Testis (tissue), 3 donors: ENCODE results near the gene CLIP2. TPM values are rescaled to one million over a fixed set of nuclear protein-coding genes. Genes with fewer than 3 reads are reported as not detected.

Experiments
- DNase-seq: peaks from one replicate; pipeline ENCODE4 v3.0.0-alpha.2; 2019
- H3K27ac ChIP-seq, 2 donors: fragments of 200-600 bp; sonication (generic); one replicate each; pipeline ENCODE4 v1.5.1; 2019
- H3K27me3 ChIP-seq: fragments of 200-600 bp; sonication (generic); one replicate; pipeline ENCODE4 v1.5.1; 2019
- H3K36me3 ChIP-seq: fragments of 200-600 bp; sonication (generic); one replicate; pipeline ENCODE4 v1.5.1; 2017; ENCODE audit warnings: low read depth; ENCODE audit errors: missing control alignments
- H3K4me1 ChIP-seq: fragments of 200-600 bp; sonication (generic); one replicate; pipeline ENCODE4 v1.5.1; 2019
- H3K4me3 ChIP-seq, 2 donors: fragments of 200-600 bp; sonication (generic); one replicate each; pipeline ENCODE4 v1.5.1; 2017 to 2019
- H3K9me3 ChIP-seq: fragments of 200-600 bp; sonication (generic); one replicate; pipeline ENCODE4 v1.5.1; 2017
- POLR2A ChIP-seq: fragments of 450-650 bp; IDR thresholded peaks from one replicate; pipeline ENCODE4 v1.6.1; 2017; ENCODE audit warnings: antibody characterized with exemption, mild to moderate bottlenecking, moderate library complexity
- WGBS, 2 donors: methylation state at CpG; one replicate each; pipeline ENCODE4 v1.1.5; 2018; 5-methylcytosine and 5-hydroxymethylcytosine counted together
- intact Hi-C: fragments of 100-400 bp; cut with DNase I; formaldehyde crosslinking; loops from one replicate; pipeline ENCODE4 v1.15.1; 2023; ENCODE audit warnings: low total_unique reads
- polyA plus RNA-seq: library from polyadenylated mRNA; stranded (reverse); fragments of 350-450 nt; fragmentation: Illumina TruSeq; extraction: RNeasy Lipid Tissue Mini Kit (QIAGEN cat#74804); gene quantifications from one replicate; pipeline ENCODE4 v1.2.3, GENCODE V29; 2014; ENCODE audit warnings: low read depth, low replicate concordance; ENCODE audit not compliant: insufficient read depth
- total RNA-seq, 2 donors: library from RNA; depleted of rRNA; stranded (reverse); fragments of >200 nt; gene quantifications; one replicate each; pipeline ENCODE4 v1.2.3, GENCODE V29; 2016
- TF ChIP-seq, protein P1 (sequence below), 3 experiments: fragments of 450-650 bp in 2 of 3; fragments of 200-600 bp in 1 of 3; sonication (generic) in 1 of 3; IDR thresholded peaks; one replicate each; pipeline ENCODE4 v1.5.1; 2016 to 2019; ENCODE audit warnings: antibody characterized with exemption in 3 of 3, mild to moderate bottlenecking in 2 of 3, moderate library complexity in 1 of 3

CLIP2 gene
- total and polyA plus RNA-seq, 3 donors from 2014 or later = 8.5 to 19.8 (median 16.5) TPM

DNA sequence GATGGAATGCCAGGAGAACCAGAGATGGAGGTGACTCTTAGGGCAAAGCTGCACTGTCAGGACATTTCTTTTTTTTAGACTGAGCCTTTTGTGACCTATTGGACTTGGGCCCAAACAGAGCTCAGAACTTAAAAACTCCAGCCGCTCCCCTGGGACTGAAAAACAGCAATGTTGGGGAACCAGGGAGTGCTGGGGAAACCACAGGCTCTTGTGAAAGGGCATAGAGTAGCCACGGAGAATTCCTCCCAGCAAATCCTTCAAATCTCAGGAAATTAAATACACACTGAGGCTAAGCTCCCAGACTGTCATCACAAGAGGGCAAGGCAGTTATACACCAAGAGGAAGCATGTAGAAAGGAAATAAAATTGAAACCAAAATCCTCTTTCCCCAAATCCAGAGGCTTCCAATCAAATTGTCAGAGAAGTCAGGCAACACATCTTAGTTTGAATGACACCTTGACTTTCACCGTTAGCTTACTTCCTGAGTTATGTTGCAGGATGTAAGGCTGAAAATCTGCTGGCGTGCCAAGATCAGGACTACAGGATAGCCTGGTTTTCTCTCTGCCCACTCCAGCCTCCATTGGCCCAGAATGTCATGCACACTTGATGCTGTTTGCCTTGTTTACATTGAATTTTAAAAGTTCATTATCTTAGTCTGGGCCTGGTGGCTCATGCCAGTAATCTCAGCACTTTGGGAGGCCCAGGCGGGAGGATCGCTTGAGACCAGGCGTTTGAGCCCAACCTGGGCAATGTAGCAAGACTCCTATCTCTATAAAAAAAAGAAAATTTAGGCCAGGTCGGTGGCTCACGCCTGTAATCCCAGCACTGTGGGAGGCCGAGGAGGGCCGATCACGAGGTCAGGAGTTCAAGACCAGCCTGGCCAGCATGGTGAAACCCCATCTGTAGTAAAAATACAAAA lies 32.5 kb upstream of the CLIP2 start:
- no peak for TF ChIP-seq POLR2A
- TF ChIP-seq, protein P1, sequence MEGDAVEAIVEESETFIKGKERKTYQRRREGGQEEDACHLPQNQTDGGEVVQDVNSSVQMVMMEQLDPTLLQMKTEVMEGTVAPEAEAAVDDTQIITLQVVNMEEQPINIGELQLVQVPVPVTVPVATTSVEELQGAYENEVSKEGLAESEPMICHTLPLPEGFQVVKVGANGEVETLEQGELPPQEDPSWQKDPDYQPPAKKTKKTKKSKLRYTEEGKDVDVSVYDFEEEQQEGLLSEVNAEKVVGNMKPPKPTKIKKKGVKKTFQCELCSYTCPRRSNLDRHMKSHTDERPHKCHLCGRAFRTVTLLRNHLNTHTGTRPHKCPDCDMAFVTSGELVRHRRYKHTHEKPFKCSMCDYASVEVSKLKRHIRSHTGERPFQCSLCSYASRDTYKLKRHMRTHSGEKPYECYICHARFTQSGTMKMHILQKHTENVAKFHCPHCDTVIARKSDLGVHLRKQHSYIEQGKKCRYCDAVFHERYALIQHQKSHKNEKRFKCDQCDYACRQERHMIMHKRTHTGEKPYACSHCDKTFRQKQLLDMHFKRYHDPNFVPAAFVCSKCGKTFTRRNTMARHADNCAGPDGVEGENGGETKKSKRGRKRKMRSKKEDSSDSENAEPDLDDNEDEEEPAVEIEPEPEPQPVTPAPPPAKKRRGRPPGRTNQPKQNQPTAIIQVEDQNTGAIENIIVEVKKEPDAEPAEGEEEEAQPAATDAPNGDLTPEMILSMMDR (IDR thresholded peaks at IDR 0.05) = no peak
- Histone ChIP-seq H3K4me1 (peaks cover 7% of the 10 kb centered on the region), H3K27me3 (no peaks in the 10 kb centered on the region), H3K36me3 (no peaks in the 10 kb centered on the region), H3K27ac (peak overlapping the region; percentile 35 to 50), H3K4me3 (no peak overlapping the region), H3K9me3 (no peaks in the 10 kb centered on the region)
- intact Hi-C loops = no loop called here
- no peak for DNase-seq
- WGBS, 2 donors = 79 to 85% methylated on average over 12 of the region's 12 CpGs

DNA sequence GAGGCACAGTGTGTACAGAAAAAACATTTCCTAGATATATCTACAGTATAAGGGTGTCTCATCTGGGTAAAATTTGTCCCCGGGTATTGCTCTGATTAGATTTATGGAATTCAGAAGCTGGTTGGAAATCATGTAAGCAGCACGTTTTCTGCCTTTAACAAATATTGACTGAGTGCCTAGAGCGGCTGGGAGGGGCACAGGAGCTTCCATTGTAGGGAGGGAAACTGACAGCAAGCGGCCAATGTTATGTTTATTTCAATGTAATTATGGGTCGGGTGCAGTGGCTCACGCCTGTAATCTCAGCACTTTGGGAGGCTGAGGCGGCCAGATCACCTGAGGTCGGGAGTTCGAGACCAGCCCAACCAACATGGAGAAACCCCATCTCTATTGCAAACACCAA lies 30.6 kb upstream of the CLIP2 start:
- Histone ChIP-seq H3K27ac (no peak overlapping the region), H3K9me3 (no peaks in the 10 kb centered on the region), H3K4me1 (peaks cover 4% of the 10 kb centered on the region), H3K36me3 (no peaks in the 10 kb centered on the region), H3K27me3 (no peaks in the 10 kb centered on the region), H3K4me3 (no peak overlapping the region)
- intact Hi-C loops = no loop called here
- no peak for TF ChIP-seq POLR2A
- TF ChIP-seq, protein P1 (IDR thresholded peaks at IDR 0.05) = no peak
- 77 to 85% methylated on average over 9 of the region's 9 CpGs for WGBS, 2 donors
- no peak for DNase-seq

DNA sequence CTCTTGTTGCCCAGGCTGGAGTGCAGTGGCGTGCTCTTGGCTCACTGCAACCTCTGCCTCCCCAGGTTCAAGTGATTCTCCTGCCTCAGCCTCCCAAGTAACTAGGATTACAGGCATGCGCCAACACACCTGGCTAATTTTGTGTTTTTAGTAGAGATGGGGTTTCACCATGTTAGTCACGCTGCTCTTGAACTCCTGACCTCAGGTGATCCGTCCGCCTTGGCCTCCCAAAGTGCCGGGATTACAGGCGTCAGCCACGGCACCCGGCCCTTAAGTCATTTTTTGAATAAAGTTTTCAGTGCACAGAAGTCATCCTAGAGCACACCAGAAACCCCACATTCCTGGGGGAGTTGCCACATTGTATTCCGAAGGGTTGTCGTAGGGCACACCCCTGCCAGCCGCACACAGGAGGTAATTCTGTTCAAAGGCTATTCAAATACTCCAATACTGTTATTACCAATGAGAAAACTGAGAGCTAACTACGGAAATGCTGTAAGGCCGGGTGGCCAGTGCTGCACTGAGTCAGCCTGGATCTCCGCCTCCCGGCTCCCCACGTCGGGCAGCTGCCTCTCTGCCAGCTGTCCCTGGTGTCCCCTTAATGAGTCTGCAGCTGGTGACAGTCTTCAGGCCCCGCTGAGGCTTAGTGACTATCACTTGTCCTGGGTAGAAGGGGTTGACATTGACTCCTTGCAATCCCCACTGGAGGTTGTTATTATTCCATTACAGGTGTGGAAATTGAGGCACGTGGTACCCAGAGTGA lies 26.4 kb upstream of the CLIP2 start:
- intact Hi-C loops = no loop called here
- Histone ChIP-seq H3K36me3 (no peaks in the 10 kb centered on the region), H3K27me3 (no peaks in the 10 kb centered on the region), H3K9me3 (no peaks in the 10 kb centered on the region), H3K4me1 (no peaks in the 10 kb centered on the region), H3K4me3 (no peak overlapping the region), H3K27ac (no peak overlapping the region)
- 89 to 90% methylated on average over 20 of the region's 20 CpGs for WGBS, 2 donors
- DNase-seq = no peak
- TF ChIP-seq POLR2A = no peak
- TF ChIP-seq, protein P1 (IDR thresholded peaks at IDR 0.05) = no peak

DNA sequence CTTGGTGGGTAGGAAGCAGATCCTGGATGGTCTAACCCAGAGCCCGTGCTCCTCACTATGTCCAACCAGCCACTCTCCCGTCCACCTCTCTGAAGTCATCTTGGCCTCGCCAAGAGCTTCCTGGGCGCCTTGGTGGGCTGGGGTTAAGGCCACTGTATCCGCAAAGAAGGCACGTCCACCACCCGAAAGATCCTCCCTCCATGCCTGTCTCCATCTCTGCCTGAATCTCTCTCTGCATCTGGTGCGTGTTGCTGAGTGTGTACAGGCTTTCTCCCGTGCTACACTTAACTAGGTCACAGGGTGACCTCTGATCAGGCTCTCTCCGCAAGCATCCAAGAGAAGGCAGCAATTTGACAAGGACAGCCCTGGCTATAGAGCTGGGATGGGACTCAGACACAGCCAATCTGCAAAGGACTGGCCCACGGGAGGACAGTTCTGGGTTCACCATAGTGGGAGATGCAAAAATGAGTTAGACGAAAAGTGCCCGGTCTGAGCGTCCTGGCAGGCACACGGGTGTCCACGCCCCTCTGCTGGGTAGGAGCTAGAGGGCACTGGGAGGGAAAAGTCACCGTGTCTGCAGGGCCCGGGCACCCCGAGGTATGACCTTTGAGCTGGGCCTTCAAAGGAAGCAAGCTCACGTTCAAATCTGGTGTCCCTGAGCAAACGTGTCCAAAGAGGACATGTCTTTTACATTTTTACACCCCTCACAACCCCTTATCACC lies 25.6 kb upstream of the CLIP2 start:
- H3K27ac ChIP-seq = no peak overlapping the region
- no peaks in the 10 kb centered on the region for H3K9me3 ChIP-seq
- intact Hi-C loops = no loop called here
- H3K27me3 ChIP-seq = no peaks in the 10 kb centered on the region
- 78% methylated on average over 21 of the region's 21 CpGs for whole genome bisulfite sequencing, 2 donors
- no peaks in the 10 kb centered on the region for H3K36me3 ChIP-seq
- H3K4me3 ChIP-seq = no peak overlapping the region
- TF ChIP-seq, protein P1 (IDR thresholded peaks at IDR 0.05) = no peak
- no peak for TF ChIP-seq POLR2A
- no peaks in the 10 kb centered on the region for H3K4me1 ChIP-seq
- no peak for DNase-seq
